Left lung (tissue), 10 donors: Measurements from ENCODE around the gene ZNF548. TPM values are rescaled to one million over a fixed set of nuclear protein-coding genes. Genes with fewer than 3 reads are reported as not detected.

ENCODE experiments used
- ATAC-seq: fragments of 200-7000 bp; cut with Tn5 transposase; one replicate; pipeline ENCODE4 v1.9.1; 2020; ENCODE audit warnings: moderate library complexity
- DNase-seq, 4 donors: peaks; one replicate each; pipeline ENCODE4 v3.0.0-alpha.2; 2013 to 2020
- H3K27ac ChIP-seq, 2 donors: fragments of 200-600 bp; sonication (generic) in 1 of 2; one replicate each; pipeline versions ENCODE4 v1.5.0 to v1.8.0; 2020 to 2021
- H3K27me3 ChIP-seq, 2 donors: fragments of 200-600 bp; sonication (generic) in 1 of 2; one replicate each; pipeline versions ENCODE4 v1.5.0 to v1.8.0; 2020 to 2021
- H3K36me3 ChIP-seq, 2 donors: fragments of 200-600 bp; sonication (generic) in 1 of 2; one replicate each; pipeline versions ENCODE4 v1.5.0 to v1.8.0; 2020 to 2021
- H3K4me1 ChIP-seq, 2 donors: fragments of 200-600 bp; one replicate each; pipeline ENCODE4 v1.8.0; 2021
- H3K4me3 ChIP-seq, 2 donors: fragments of 200-600 bp; sonication (generic) in 1 of 2; one replicate each; pipeline versions ENCODE4 v1.5.0 to v1.8.0; 2020 to 2021; ENCODE audit warnings: mild to moderate bottlenecking in 1 of 2
- H3K9me3 ChIP-seq, 2 donors: fragments of 200-600 bp; sonication (generic) in 1 of 2; one replicate each; pipeline versions ENCODE4 v1.5.0 to v1.8.0; 2020 to 2021
- intact Hi-C, 2 donors: fragments of 100-400 bp; cut with DNase I; formaldehyde crosslinking; loops; one replicate each; pipeline versions ENCODE4 v1.11.2 to v1.14.2; 2022
- polyA plus RNA-seq, 6 donors: library from polyadenylated mRNA; unstranded; fragments of 120-200 nt; gene quantifications; one replicate each; pipeline ENCODE4 v1.2.1, GENCODE V29; 2013; ENCODE audit not compliant: insufficient read length in 6 of 6
- total RNA-seq, 2 donors: library from RNA; stranded (reverse); fragmentation: NEBNext Ultra II Directional; extraction: Animal tissue kit (Norgen Biotek cat#: 25700); gene quantifications; one replicate each; pipeline ENCODE4 v1.2.1, GENCODE V29; 2021
- TF ChIP-seq, protein P1 (sequence below), 2 donors: fragments of 200-600 bp; sonication (generic) in 1 of 2; IDR thresholded peaks; one replicate each; pipeline versions ENCODE4 v1.5.0 to v1.8.0; 2021; ENCODE audit warnings: antibody characterized with exemption in 2 of 2
- donor health status: DM: no; HTN: yes; CAD: no.
- donor health status: DM: no; HTN: no; CAD: no.

Gene ZNF548
- total and polyA plus RNA-seq, 8 donors = 13.8 to 53.0 (median 40.7) TPM

- intact Hi-C loops = no loop called here
- DNase-seq (no peak), ATAC-seq (no peak)
- H3K36me3 ChIP-seq = peaks cover 0 to 38% of the 10 kb centered on the region in 2 donors
- no peaks in the 10 kb centered on the region for H3K27me3 ChIP-seq
- peaks cover 6 to 16% of the 10 kb centered on the region in 2 donors for H3K4me1 ChIP-seq
- peak overlapping the region; percentile 76 to 95 for H3K4me3 ChIP-seq
- no peak overlapping the region for H3K27ac ChIP-seq
- peaks cover 0 to 24% of the 10 kb centered on the region in 2 donors for H3K9me3 ChIP-seq
- TF ChIP-seq, protein P1, sequence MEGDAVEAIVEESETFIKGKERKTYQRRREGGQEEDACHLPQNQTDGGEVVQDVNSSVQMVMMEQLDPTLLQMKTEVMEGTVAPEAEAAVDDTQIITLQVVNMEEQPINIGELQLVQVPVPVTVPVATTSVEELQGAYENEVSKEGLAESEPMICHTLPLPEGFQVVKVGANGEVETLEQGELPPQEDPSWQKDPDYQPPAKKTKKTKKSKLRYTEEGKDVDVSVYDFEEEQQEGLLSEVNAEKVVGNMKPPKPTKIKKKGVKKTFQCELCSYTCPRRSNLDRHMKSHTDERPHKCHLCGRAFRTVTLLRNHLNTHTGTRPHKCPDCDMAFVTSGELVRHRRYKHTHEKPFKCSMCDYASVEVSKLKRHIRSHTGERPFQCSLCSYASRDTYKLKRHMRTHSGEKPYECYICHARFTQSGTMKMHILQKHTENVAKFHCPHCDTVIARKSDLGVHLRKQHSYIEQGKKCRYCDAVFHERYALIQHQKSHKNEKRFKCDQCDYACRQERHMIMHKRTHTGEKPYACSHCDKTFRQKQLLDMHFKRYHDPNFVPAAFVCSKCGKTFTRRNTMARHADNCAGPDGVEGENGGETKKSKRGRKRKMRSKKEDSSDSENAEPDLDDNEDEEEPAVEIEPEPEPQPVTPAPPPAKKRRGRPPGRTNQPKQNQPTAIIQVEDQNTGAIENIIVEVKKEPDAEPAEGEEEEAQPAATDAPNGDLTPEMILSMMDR (IDR thresholded peaks at IDR 0.05) = no peak
These were observed 37.8 kb upstream of the ZNF548 start for GRCh38 chr19:57351867-57352266.

GRCh38 chr19:57355916-57356315, 33.7 kb upstream of the ZNF548 start:
- Histone ChIP-seq H3K4me1 (peaks cover 6 to 16% of the 10 kb centered on the region in 2 donors), H3K27me3 (no peaks in the 10 kb centered on the region), H3K4me3 (no peak overlapping the region), H3K36me3 (peaks cover 0 to 62% of the 10 kb centered on the region in 2 donors), H3K9me3 (peaks cover 0 to 57% of the 10 kb centered on the region in 2 donors), H3K27ac (no peak overlapping the region)
- ATAC-seq (no peak), DNase-seq (no peak)
- intact Hi-C loops = no loop called here
- TF ChIP-seq, protein P1 (IDR thresholded peaks at IDR 0.05) = no peak

DNA sequence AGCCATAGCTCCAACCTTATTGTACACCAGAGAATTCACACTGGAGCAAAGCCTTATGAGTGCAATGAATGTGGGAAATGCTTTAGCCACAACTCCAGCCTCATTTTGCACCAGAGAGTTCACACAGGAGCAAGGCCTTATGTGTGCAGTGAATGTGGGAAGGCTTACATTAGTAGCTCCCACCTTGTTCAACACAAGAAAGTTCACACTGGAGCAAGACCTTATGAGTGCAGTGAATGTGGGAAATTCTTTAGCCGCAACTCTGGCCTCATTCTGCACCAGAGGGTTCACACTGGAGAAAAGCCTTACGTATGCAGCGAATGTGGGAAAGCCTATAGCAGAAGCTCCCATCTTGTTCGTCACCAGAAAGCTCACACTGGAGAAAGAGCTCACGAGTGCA, 32.2 kb upstream of the ZNF548 start:
- no peak for DNase-seq
- Histone ChIP-seq H3K4me3 (no peak overlapping the region), H3K9me3 (peaks cover 0 to 72% of the 10 kb centered on the region in 2 donors), H3K4me1 (peaks cover 0 to 8% of the 10 kb centered on the region in 2 donors), H3K36me3 (peaks cover 0 to 62% of the 10 kb centered on the region in 2 donors), H3K27me3 (no peaks in the 10 kb centered on the region), H3K27ac (no peak overlapping the region)
- no peak for ATAC-seq
- intact Hi-C loops = no loop called here
- TF ChIP-seq, protein P1 (IDR thresholded peaks at IDR 0.05) = no peak

DNA sequence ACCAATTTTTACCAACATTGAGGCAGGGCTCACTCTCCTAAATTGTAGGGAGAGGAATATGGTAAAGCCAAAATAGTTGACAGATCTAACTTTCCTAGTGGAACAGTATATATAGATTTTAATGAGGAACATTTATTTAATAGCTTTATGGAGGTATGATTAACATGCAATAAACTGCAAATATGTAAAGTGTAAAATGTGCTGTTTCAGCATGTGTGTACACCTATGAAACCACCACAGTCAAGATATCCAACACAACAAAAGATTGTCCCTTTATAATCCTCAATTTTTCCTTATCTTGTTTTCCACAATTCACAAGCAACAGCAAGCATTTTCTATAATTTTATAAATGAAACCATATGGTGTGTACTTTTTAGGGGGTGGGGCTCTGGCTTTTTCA, 30.4 kb upstream of the ZNF548 start:
- no peaks in the 10 kb centered on the region for H3K27me3 ChIP-seq
- intact Hi-C loops = no loop called here
- DNase-seq (no peak), ATAC-seq (no peak)
- TF ChIP-seq, protein P1 (IDR thresholded peaks at IDR 0.05) = no peak
- no peak overlapping the region for H3K27ac ChIP-seq
- peaks cover 0 to 70% of the 10 kb centered on the region in 2 donors for H3K9me3 ChIP-seq
- H3K36me3 ChIP-seq = peaks cover 0 to 49% of the 10 kb centered on the region in 2 donors
- H3K4me1 ChIP-seq = peaks cover 5 to 12% of the 10 kb centered on the region in 2 donors
- H3K4me3 ChIP-seq = no peak overlapping the region

DNA sequence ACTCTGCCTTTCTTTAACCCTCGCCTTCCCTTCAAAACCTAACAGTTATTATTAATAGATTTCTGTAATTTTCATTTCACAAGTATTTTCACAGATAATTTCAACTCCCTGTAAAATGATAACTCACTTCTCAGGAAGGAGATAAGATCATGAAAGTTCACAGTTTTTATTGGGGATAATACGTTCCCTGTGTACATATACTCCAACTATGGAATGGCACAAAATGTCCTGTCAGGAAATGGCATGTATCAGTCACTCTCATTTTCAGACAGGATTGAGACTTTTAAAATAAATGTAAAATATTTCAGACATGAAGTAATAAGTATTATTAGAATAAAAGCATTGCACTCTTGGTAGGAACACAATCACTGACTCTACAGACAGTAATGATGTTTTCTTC, 27.2 kb upstream of the ZNF548 start:
- TF ChIP-seq, protein P1 (IDR thresholded peaks at IDR 0.05) = no peak
- H3K4me3 ChIP-seq = peak overlapping the region; percentile 61 to 82
- H3K27ac ChIP-seq = peak overlapping the region; percentile 92 to 94
- intact Hi-C loops = no loop called here
- peaks cover 0 to 49% of the 10 kb centered on the region in 2 donors for H3K9me3 ChIP-seq
- H3K36me3 ChIP-seq = peaks cover 0 to 20% of the 10 kb centered on the region in 2 donors
- H3K4me1 ChIP-seq = peaks cover 5 to 19% of the 10 kb centered on the region in 2 donors
- ATAC-seq (no peak), DNase-seq (no peak)
- H3K27me3 ChIP-seq = no peaks in the 10 kb centered on the region
